HG03442 (cell line): Measurements from ENCODE around the gene OCIAD1.
"Not testable (repeated sequence)": the region's sequence is repeated elsewhere in the genome, so short reads cannot be mapped to it uniquely, and the experiment has no call there.

Source experiments
- ATAC-seq: cut with Tn5 transposase; IDR thresholded peaks from one replicate; pipeline ENCODE4 v1.9.1; 2021; ENCODE audit warnings: mild to moderate bottlenecking, moderate library complexity; ENCODE audit not compliant: unreplicated experiment

Gene OCIAD1

GRCh38 chr4:48830706-48831531, at the start of gene OCIAD1:
OCIAD1 (plus strand) TSS chr4:48831088; CDS start chr4:48832625, 1,537 bp downstream.
- peak; percentile 99 for ATAC-seq

GRCh38 chr4:48781968-48782367, 48.9 kb upstream of the OCIAD1 start:
- no peak for ATAC-seq

- ATAC-seq: no peak
Measured at GRCh38 chr4:48785302-48785701, 45.6 kb upstream of the OCIAD1 start.

GRCh38 chr4:48786549-48786948, 44.3 kb upstream of the OCIAD1 start:
- ATAC-seq: no peak

GRCh38 chr4:48787056-48787455, 43.8 kb upstream of the OCIAD1 start:
- no peak for ATAC-seq

GRCh38 chr4:48790561-48790960, 40.3 kb upstream of the OCIAD1 start:
- ATAC-seq: no peak

- no peak for ATAC-seq
Measured at GRCh38 chr4:48791313-48791712, 39.6 kb upstream of the OCIAD1 start.

- peak; percentile 48 for ATAC-seq
Measured at GRCh38 chr4:48792348-48793006, 38.4 kb upstream of the OCIAD1 start.

- no peak for ATAC-seq
Measured at GRCh38 chr4:48795108-48795507, 35.8 kb upstream of the OCIAD1 start.

GRCh38 chr4:48796191-48796926, 34.5 kb upstream of the OCIAD1 start:
- ATAC-seq: no peak

GRCh38 chr4:48796927-48797679, 33.8 kb upstream of the OCIAD1 start:
- ATAC-seq: no peak

- ATAC-seq: no peak
Measured at GRCh38 chr4:48798117-48798516, 32.8 kb upstream of the OCIAD1 start.

GRCh38 chr4:48799157-48799556, 31.7 kb upstream of the OCIAD1 start:
- peak; percentile 51 for ATAC-seq

GRCh38 chr4:48800155-48800554, 30.7 kb upstream of the OCIAD1 start:
- not testable (repeated sequence) for ATAC-seq

GRCh38 chr4:48801016-48801715, 29.7 kb upstream of the OCIAD1 start:
- ATAC-seq: no peak

GRCh38 chr4:48804584-48805301, 26.1 kb upstream of the OCIAD1 start:
- ATAC-seq: no peak

GRCh38 chr4:48812866-48813265, 18.0 kb upstream of the OCIAD1 start:
- no peak for ATAC-seq

GRCh38 chr4:48813964-48814363, 16.9 kb upstream of the OCIAD1 start:
- ATAC-seq: peak; percentile 63

- ATAC-seq: no peak
Measured at GRCh38 chr4:48815483-48815882, 15.4 kb upstream of the OCIAD1 start.

GRCh38 chr4:48816297-48816696, 14.6 kb upstream of the OCIAD1 start:
- not testable (repeated sequence) for ATAC-seq
